Neuronal stem cell (in vitro differentiated cells): Measurements from ENCODE around the gene GALNTL6.

Experiments used
- DNase-seq: peaks from one replicate; pipeline ENCODE4 v3.0.0-alpha.2; 2013; ENCODE audit warnings: low spot score
- H2AFZ ChIP-seq: one replicate; pipeline ENCODE4 v1.6.1; 2013; ENCODE audit warnings: mild to moderate bottlenecking, low read length, inconsistent platforms
- H2AK5ac ChIP-seq: 2 replicates; pipeline ENCODE4 v1.6.1; 2013; ENCODE audit warnings: low read depth, mild to moderate bottlenecking, inconsistent platforms, low read length, moderate library complexity, mixed read lengths
- H2BK120ac ChIP-seq: 2 replicates; pipeline ENCODE4 v1.6.1; 2013; ENCODE audit warnings: low read depth, mild to moderate bottlenecking, inconsistent platforms, low read length, moderate library complexity, mixed read lengths
- H2BK12ac ChIP-seq: one replicate; pipeline ENCODE4 v1.6.1; 2013; ENCODE audit warnings: low read length, inconsistent platforms
- H2BK15ac ChIP-seq: 2 replicates; pipeline ENCODE4 v1.6.1; 2013; ENCODE audit warnings: mild to moderate bottlenecking, low read length, inconsistent platforms, mixed read lengths
- H2BK5ac ChIP-seq: one replicate; pipeline ENCODE4 v1.6.1; 2013; ENCODE audit warnings: inconsistent platforms, mild to moderate bottlenecking, low read length, moderate library complexity
- H3K14ac ChIP-seq: one replicate; pipeline ENCODE4 v1.6.1; 2013; ENCODE audit warnings: low read length, inconsistent platforms
- H3K18ac ChIP-seq: 2 replicates; pipeline ENCODE4 v1.6.1; 2013; ENCODE audit warnings: low read length, inconsistent platforms
- H3K23ac ChIP-seq: 2 replicates; pipeline ENCODE4 v1.6.1; 2013; ENCODE audit warnings: low read depth, mild to moderate bottlenecking, mixed read lengths, low read length, inconsistent platforms; ENCODE audit not compliant: poor library complexity
- H3K27ac ChIP-seq: replicated peaks from 3 replicates; pipeline ENCODE4 v1.5.1; 2013; ENCODE audit warnings: low read length, inconsistent platforms
- H3K27me3 ChIP-seq, 3 experiments: 2 replicates each; pipeline ENCODE4 v1.6.1; 2013; ENCODE audit warnings: low read length in 3 of 3, mild to moderate bottlenecking in 2 of 3, inconsistent platforms in 1 of 3, low read depth in 1 of 3, mixed read lengths in 1 of 3, moderate library complexity in 1 of 3; ENCODE audit not compliant: control insufficient read depth in 3 of 3, insufficient read depth in 3 of 3
- H3K36me3 ChIP-seq, 2 donors: replicated peaks in 1 of 2; 2 replicates each; pipeline ENCODE4 v1.6.1; 2013; ENCODE audit warnings: low read length in 2 of 2; ENCODE audit not compliant: control insufficient read depth in 2 of 2, insufficient read depth in 2 of 2
- H3K4ac ChIP-seq: 2 replicates; pipeline ENCODE4 v1.6.1; 2013; ENCODE audit warnings: inconsistent platforms, mild to moderate bottlenecking, low read length, moderate library complexity
- H3K4me1 ChIP-seq, 2 donors: 1 replicate in 1 of 2; 2 replicates in 1 of 2; pipeline ENCODE4 v1.6.1; 2013; ENCODE audit warnings: low read length in 2 of 2, low read depth in 1 of 2; ENCODE audit not compliant: control insufficient read depth in 2 of 2, insufficient read depth in 1 of 2
- H3K4me2 ChIP-seq: one replicate; pipeline ENCODE4 v1.6.1; 2013; ENCODE audit warnings: mild to moderate bottlenecking, low read length, inconsistent platforms; ENCODE audit not compliant: insufficient read depth, poor library complexity, severe bottlenecking
- H3K4me3 ChIP-seq, 2 donors: 2 replicates each; pipeline ENCODE4 v1.5.1; 2013; ENCODE audit warnings: low read length in 2 of 2, mild to moderate bottlenecking in 2 of 2, inconsistent platforms in 1 of 2, moderate library complexity in 1 of 2
- H3K79me1 ChIP-seq: one replicate; pipeline ENCODE4 v1.6.1; 2013; ENCODE audit warnings: low read depth, mild to moderate bottlenecking, inconsistent platforms, low read length, moderate library complexity
- H3K9ac ChIP-seq: one replicate; pipeline ENCODE4 v1.6.1; 2013; ENCODE audit warnings: mild to moderate bottlenecking, low read depth, low read length, inconsistent platforms; ENCODE audit not compliant: poor library complexity
- H3K9me3 ChIP-seq, 2 donors: replicated peaks in 1 of 2; 2 replicates each; pipeline versions ENCODE3 to v1.6.1; 2013; ENCODE audit warnings: low read length in 2 of 2, mild to moderate bottlenecking in 2 of 2, inconsistent platforms in 1 of 2, low read depth in 1 of 2, mixed read lengths in 1 of 2, moderate library complexity in 1 of 2; ENCODE audit not compliant: control insufficient read depth in 2 of 2, insufficient read depth in 1 of 2
- H4K8ac ChIP-seq: one replicate; pipeline ENCODE4 v1.6.1; 2013; ENCODE audit warnings: low read depth, mild to moderate bottlenecking, inconsistent platforms, low read length, moderate library complexity
- H4K91ac ChIP-seq: one replicate; pipeline ENCODE4 v1.6.1; 2013; ENCODE audit warnings: low read length, low read depth, mild to moderate bottlenecking, inconsistent platforms; ENCODE audit not compliant: poor library complexity
- WGBS, 2 donors: extraction: QIAGEN DNeasy Blood & Tissue Kit; methylation state at CpG; one replicate each; pipeline ENCODE4 v1.1.7; 2013; ENCODE audit warnings: missing lambda C conversion rate in 2 of 2, mixed read lengths in 1 of 2; ENCODE audit not compliant: insufficient read length in 2 of 2, insufficient replicate concordance in 1 of 2; ENCODE audit errors: extremely low coverage in 2 of 2; 5-methylcytosine and 5-hydroxymethylcytosine counted together

Gene GALNTL6

GRCh38 chr4:172311682-172312081, 498.5 kb downstream of the GALNTL6 start:
- DNase-seq: no peak
- Histone ChIP-seq H3K36me3 (no peaks in the 10 kb centered on the region), H4K8ac (no peak overlapping the region), H3K9me3 (no peaks in the 10 kb centered on the region), H3K4me2 (no peak overlapping the region), H3K79me1 (no peaks in the 10 kb centered on the region), H3K27me3 (no peaks in the 10 kb centered on the region), H2BK120ac (no peak overlapping the region), H2BK12ac (no peak overlapping the region), H3K27ac (no peak overlapping the region), H3K23ac (no peak overlapping the region), H3K14ac (no peak overlapping the region), H2BK15ac (no peak overlapping the region), H2AK5ac (no peak overlapping the region), H2BK5ac (no peak overlapping the region), H3K4me1 (no peaks in the 10 kb centered on the region), H2AFZ (no peak overlapping the region), H3K4ac (no peak overlapping the region), H3K4me3 (no peak overlapping the region), H4K91ac (no peak overlapping the region), H3K18ac (no peak overlapping the region), H3K9ac (no peak overlapping the region)
- WGBS, 2 donors: no CpG with 5 or more reads among the region's 3 CpGs

GRCh38 chr4:172323288-172323687, 510.1 kb downstream of the GALNTL6 start:
- Histone ChIP-seq H3K36me3 (no peaks in the 10 kb centered on the region), H4K91ac (no peak overlapping the region), H2BK12ac (no peak overlapping the region), H3K4me1 (no peaks in the 10 kb centered on the region), H2AK5ac (no peak overlapping the region), H3K4ac (no peak overlapping the region), H2BK15ac (no peak overlapping the region), H3K9ac (no peak overlapping the region), H2BK120ac (no peak overlapping the region), H4K8ac (no peak overlapping the region), H2AFZ (no peak overlapping the region), H3K27me3 (no peaks in the 10 kb centered on the region), H3K14ac (no peak overlapping the region), H3K18ac (no peak overlapping the region), H3K4me2 (no peak overlapping the region), H3K23ac (no peak overlapping the region), H2BK5ac (no peak overlapping the region), H3K9me3 (no peaks in the 10 kb centered on the region), H3K4me3 (no peak overlapping the region), H3K79me1 (no peaks in the 10 kb centered on the region), H3K27ac (no peak overlapping the region)
- no CpG with 5 or more reads among the region's 2 CpGs for WGBS, 2 donors
- no peak for DNase-seq

GRCh38 chr4:172344308-172344938, 531.2 kb downstream of the GALNTL6 start:
- Histone ChIP-seq H2BK5ac (no peak overlapping the region), H3K18ac (no peak overlapping the region), H4K91ac (no peak overlapping the region), H3K14ac (no peak overlapping the region), H3K4me3 (no peak overlapping the region), H2BK15ac (no peak overlapping the region), H3K4ac (no peak overlapping the region), H3K36me3 (no peaks in the 10 kb centered on the region), H2BK120ac (no peak overlapping the region), H2AFZ (no peak overlapping the region), H2AK5ac (no peak overlapping the region), H3K23ac (no peak overlapping the region), H3K79me1 (no peaks in the 10 kb centered on the region), H3K4me2 (no peak overlapping the region), H4K8ac (no peak overlapping the region), H3K27me3 (no peaks in the 10 kb centered on the region), H3K4me1 (no peaks in the 10 kb centered on the region), H2BK12ac (no peak overlapping the region), H3K27ac (no peak overlapping the region), H3K9ac (no peak overlapping the region), H3K9me3 (no peaks in the 10 kb centered on the region)
- no CpG with 5 or more reads among the region's 5 CpGs for WGBS, 2 donors
- no peak for DNase-seq

- H2BK120ac ChIP-seq: no peak overlapping the region
- H3K27ac ChIP-seq: no peak overlapping the region
- H2AFZ ChIP-seq: no peak overlapping the region
- no peak overlapping the region for H3K4ac ChIP-seq
- WGBS, 2 donors: no CpG with 5 or more reads among the region's 2 CpGs
- no peak overlapping the region for H4K91ac ChIP-seq
- no peak overlapping the region for H3K4me3 ChIP-seq
- H3K4me2 ChIP-seq: no peak overlapping the region
- H3K23ac ChIP-seq: no peak overlapping the region
- H3K18ac ChIP-seq: no peak overlapping the region
- no peaks in the 10 kb centered on the region for H3K27me3 ChIP-seq
- no peak overlapping the region for H2BK12ac ChIP-seq
- no peaks in the 10 kb centered on the region for H3K79me1 ChIP-seq
- no peak overlapping the region for H3K14ac ChIP-seq
- H2BK15ac ChIP-seq: no peak overlapping the region
- no peaks in the 10 kb centered on the region for H3K36me3 ChIP-seq
- H2AK5ac ChIP-seq: no peak overlapping the region
- no peak overlapping the region for H4K8ac ChIP-seq
- no peaks in the 10 kb centered on the region for H3K4me1 ChIP-seq
- no peak overlapping the region for H3K9ac ChIP-seq
- H3K9me3 ChIP-seq: no peaks in the 10 kb centered on the region
- no peak overlapping the region for H2BK5ac ChIP-seq
- no peak for DNase-seq
Measured at GRCh38 chr4:172348426-172348825, 535.2 kb downstream of the GALNTL6 start.
